Prostate gland (tissue), 2 donors: ENCODE measurements around the gene ATAD1. TPM values are rescaled to one million over a fixed set of nuclear protein-coding genes. Genes with fewer than 3 reads are reported as not detected.

Source experiments
- DNase-seq: peaks from one replicate; pipeline ENCODE4 v3.0.0-alpha.2; 2019; ENCODE audit warnings: low spot score
- H3K27ac ChIP-seq, 2 donors: fragments of 200-600 bp; sonication (generic); 2 replicates each; pipeline ENCODE4 v1.5.1; 2017 to 2019
- H3K27me3 ChIP-seq: fragments of 200-600 bp; sonication (generic); replicated peaks from 2 replicates; pipeline ENCODE4 v1.5.1; 2019; ENCODE audit not compliant: insufficient read depth
- H3K36me3 ChIP-seq, 2 donors: fragments of 200-600 bp; sonication (generic); 1 replicate in 1 of 2; 2 replicates in 1 of 2; pipeline versions ENCODE4 v1.5.1 to v1.8.1; 2017 to 2019
- H3K4me1 ChIP-seq: fragments of 200-600 bp; sonication (generic); replicated peaks from 2 replicates; pipeline ENCODE4 v1.5.1; 2019
- H3K4me3 ChIP-seq, 2 donors: fragments of 200-600 bp; sonication (generic); 2 replicates each; pipeline ENCODE4 v1.5.1; 2017 to 2019
- H3K9me3 ChIP-seq: fragments of 200-600 bp; sonication (generic); 2 replicates; pipeline ENCODE4 v1.5.1; 2017
- CTCF ChIP-seq, 4 experiments: fragments of 200-600 bp in 2 of 4; fragments of 450-650 bp in 2 of 4; sonication (generic) in 2 of 4; IDR thresholded peaks; 1 replicate in 3 of 4; 2 replicates in 1 of 4; pipeline ENCODE4 v1.5.1; 2016 to 2019; ENCODE audit warnings: antibody characterized with exemption in 4 of 4, mild to moderate bottlenecking in 2 of 4, moderate library complexity in 2 of 4
- POLR2A ChIP-seq: fragments of 450-650 bp; IDR thresholded peaks from one replicate; pipeline ENCODE4 v1.6.1; 2016; ENCODE audit warnings: antibody characterized with exemption, mild to moderate bottlenecking
- POLR2AphosphoS5 ChIP-seq: sonication (generic); formaldehyde crosslinking; IDR thresholded peaks from one replicate; pipeline ENCODE4 v1.6.1; 2017; ENCODE audit warnings: antibody characterized with exemption
- WGBS: methylation state at CpG from one replicate; pipeline ENCODE4 v1.1.5; 2018; 5-methylcytosine and 5-hydroxymethylcytosine counted together
- intact Hi-C: fragments of 100-400 bp; cut with DNase I; formaldehyde crosslinking; loops from one replicate; pipeline ENCODE4 v1.14.2; 2022
- total RNA-seq, 2 donors: library from RNA; depleted of rRNA; stranded (reverse); fragments of >200 nt; gene quantifications; one replicate each; pipeline ENCODE4 v1.1.0, GENCODE V29; 2016

Gene ATAD1
- total RNA-seq, 2 donors from 2014 or later, result 50.2 to 59.6 TPM

GRCh38 chr10:87723500-87723899 lies 94.5 kb downstream of the ATAD1 start:
- TF ChIP-seq CTCF (IDR thresholded peaks at IDR 0.05) (no peak), POLR2AphosphoS5 (no peak), POLR2A (no peak)
- WGBS, result 19% methylated on average over 6 of the region's 6 CpGs
- Histone ChIP-seq H3K4me3 (no peak overlapping the region), H3K4me1 (no peaks in the 10 kb centered on the region), H3K27me3 (no peaks in the 10 kb centered on the region), H3K9me3 (no peaks in the 10 kb centered on the region), H3K36me3 (no peaks in the 10 kb centered on the region), H3K27ac (no peak overlapping the region)
- no peak for DNase-seq
- intact Hi-C loops, result no loop called here

DNA sequence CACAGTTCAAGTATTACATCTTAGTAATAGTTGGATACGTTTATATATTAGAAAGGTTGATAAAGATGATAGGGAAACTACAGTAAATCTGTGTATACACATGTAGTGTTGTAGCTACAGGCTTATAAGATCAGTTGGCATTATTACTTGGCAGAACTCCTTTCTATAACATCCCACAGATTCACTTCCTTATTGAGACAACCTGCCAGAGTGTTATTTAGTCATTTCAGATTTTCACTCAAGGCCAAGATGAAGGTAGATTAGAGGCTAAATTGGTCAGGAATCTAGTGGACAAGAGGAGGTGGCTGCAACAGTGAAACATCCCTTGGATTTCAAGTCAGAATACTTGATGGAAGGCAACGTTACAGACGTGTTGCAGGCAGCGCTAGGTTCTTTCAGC lies 95.3 kb downstream of the ATAD1 start:
- intact Hi-C loops, result no loop called here
- Histone ChIP-seq H3K27me3 (no peaks in the 10 kb centered on the region), H3K4me1 (no peaks in the 10 kb centered on the region), H3K27ac (no peak overlapping the region), H3K9me3 (no peaks in the 10 kb centered on the region), H3K36me3 (no peaks in the 10 kb centered on the region), H3K4me3 (no peak overlapping the region)
- TF ChIP-seq POLR2A, result no peak
- DNase-seq, result no peak
- whole genome bisulfite sequencing, result 50% methylated on average over 4 of the region's 4 CpGs

DNA sequence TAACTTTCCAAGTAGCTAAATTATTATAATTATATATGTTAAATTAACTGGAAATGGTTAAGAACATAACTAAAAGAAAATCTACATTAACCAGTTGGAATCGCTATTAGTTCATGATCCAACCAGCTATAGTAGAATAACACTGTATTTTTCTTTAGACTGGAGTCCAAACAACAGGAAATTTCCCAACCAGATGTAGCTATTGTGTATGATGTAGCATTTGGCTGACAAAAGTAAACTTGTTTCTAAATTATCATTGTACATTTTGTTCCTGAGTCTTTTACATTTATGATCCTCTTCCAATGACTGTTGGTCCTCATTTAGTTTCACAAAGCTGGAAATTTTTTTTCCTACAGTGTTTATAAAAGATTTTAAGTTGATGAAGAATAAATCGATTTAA lies 96.2 kb downstream of the ATAD1 start:
- 51% methylated on average over 2 of the region's 2 CpGs for WGBS
- H3K27ac ChIP-seq, result no peak overlapping the region
- intact Hi-C loops, result no loop called here
- no peaks in the 10 kb centered on the region for H3K9me3 ChIP-seq
- no peak for DNase-seq
- no peaks in the 10 kb centered on the region for H3K27me3 ChIP-seq
- H3K4me3 ChIP-seq, result no peak overlapping the region
- no peaks in the 10 kb centered on the region for H3K4me1 ChIP-seq
- TF ChIP-seq POLR2AphosphoS5, result no peak
- TF ChIP-seq POLR2A, result no peak
- TF ChIP-seq CTCF (IDR thresholded peaks at IDR 0.05), result no peak
- no peaks in the 10 kb centered on the region for H3K36me3 ChIP-seq

GRCh38 chr10:87720665-87721064 lies 97.4 kb downstream of the ATAD1 start:
- intact Hi-C loops, result no loop called here
- no peaks in the 10 kb centered on the region for H3K9me3 ChIP-seq
- H3K4me1 ChIP-seq, result no peaks in the 10 kb centered on the region
- no peak for TF ChIP-seq POLR2AphosphoS5
- no peak for TF ChIP-seq CTCF (IDR thresholded peaks at IDR 0.05)
- no peak for TF ChIP-seq POLR2A
- WGBS, result 100% methylated on average over 1 of the region's 1 CpG
- H3K36me3 ChIP-seq, result no peaks in the 10 kb centered on the region
- no peak overlapping the region for H3K4me3 ChIP-seq
- DNase-seq, result no peak
- no peak overlapping the region for H3K27ac ChIP-seq
- no peaks in the 10 kb centered on the region for H3K27me3 ChIP-seq

GRCh38 chr10:87716348-87716670 lies 101.7 kb downstream of the ATAD1 start:
- WGBS, result 81% methylated on average over 4 of the region's 4 CpGs

More at GRCh38 chr10:87716348-87716670, 101.7 kb downstream of the ATAD1 start:
- DNase-seq, result no peak
- Histone ChIP-seq H3K4me1 (no peaks in the 10 kb centered on the region), H3K9me3 (no peaks in the 10 kb centered on the region), H3K27me3 (no peaks in the 10 kb centered on the region), H3K4me3 (no peak overlapping the region), H3K27ac (no peak overlapping the region), H3K36me3 (no peaks in the 10 kb centered on the region)
- intact Hi-C loops, result no loop called here
- TF ChIP-seq POLR2AphosphoS5 (no peak), POLR2A (no peak), CTCF (IDR thresholded peaks at IDR 0.05) (no peak)
